Activated CD8-positive, alpha-beta memory T cell treated with anti-CD3 and anti-CD28 coated beads for 1 hour (primary cell): Measurements from ENCODE around the gene LHPP.

Source experiments
- DNase-seq, 2 donors: peaks; one replicate each; pipeline ENCODE4 v3.0.0-alpha.2; 2020; ENCODE audit warnings: low read depth in 1 of 2; ENCODE audit errors: extremely low read depth in 1 of 2

The LHPP gene

DNA sequence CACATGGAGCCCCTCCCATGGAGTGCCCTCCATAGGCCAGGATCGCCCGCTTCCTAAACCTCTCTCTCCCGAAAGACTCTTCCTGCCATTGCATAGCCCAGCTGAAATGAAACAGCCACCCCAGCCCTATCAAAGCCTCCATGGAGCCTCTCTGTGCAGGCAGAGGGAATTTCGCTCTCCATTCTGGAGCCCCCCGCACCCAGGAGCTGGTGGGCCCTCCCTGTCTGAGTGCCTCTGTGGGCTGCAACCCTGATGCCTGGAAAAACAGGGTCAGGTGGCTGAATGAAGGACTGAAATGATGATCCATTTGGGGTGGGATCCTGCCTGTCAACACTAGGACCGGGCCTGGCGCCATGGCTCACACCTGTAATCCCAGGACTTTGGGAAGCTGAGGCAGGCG is 176.1 kb downstream of the LHPP start:
- DNase-seq: no peak

DNA sequence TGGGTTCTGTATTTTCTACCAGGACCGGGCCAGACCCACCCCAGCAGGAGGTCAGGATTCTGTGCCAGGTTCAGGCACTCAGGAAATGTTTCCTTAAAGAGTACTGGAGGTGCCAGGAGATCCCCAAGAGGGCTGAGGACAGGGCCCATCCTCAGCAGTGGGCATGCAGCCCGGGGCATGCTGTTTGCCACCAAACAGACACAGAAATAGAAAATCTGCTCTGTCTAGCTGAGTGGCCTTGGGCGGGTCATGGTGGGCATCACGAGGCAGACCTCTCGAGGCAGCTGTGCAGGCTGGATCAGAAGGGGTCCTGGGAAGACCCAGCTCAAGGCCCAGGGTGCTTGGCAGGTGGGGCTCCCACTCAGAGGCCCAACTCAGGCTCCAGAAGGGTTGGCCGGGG is 177.6 kb downstream of the LHPP start:
- no peak for DNase-seq

DNA sequence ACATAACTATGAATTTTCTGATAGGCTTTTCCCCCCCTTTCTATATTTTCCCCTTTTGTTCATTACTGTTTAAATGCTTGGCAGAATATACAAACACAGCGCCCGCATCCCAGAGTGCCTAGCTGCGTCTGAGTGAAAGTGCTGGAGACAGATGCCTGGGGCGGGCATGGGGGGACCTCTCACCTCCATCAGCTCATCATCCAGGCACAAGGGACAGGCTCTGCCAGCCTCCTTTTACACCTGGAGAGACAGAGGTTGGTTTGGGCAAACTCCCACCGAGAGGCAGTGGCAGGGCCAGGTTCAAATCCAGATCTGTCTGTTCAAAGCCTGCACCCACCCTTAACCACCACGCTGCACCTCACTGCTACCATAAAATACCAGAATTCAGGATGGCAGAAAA is 178.0 kb downstream of the LHPP start:
- DNase-seq: no peak

- no peak for DNase-seq
Observed at GRCh38 chr10:124640056-124640455, 178.4 kb downstream of the LHPP start.

DNA sequence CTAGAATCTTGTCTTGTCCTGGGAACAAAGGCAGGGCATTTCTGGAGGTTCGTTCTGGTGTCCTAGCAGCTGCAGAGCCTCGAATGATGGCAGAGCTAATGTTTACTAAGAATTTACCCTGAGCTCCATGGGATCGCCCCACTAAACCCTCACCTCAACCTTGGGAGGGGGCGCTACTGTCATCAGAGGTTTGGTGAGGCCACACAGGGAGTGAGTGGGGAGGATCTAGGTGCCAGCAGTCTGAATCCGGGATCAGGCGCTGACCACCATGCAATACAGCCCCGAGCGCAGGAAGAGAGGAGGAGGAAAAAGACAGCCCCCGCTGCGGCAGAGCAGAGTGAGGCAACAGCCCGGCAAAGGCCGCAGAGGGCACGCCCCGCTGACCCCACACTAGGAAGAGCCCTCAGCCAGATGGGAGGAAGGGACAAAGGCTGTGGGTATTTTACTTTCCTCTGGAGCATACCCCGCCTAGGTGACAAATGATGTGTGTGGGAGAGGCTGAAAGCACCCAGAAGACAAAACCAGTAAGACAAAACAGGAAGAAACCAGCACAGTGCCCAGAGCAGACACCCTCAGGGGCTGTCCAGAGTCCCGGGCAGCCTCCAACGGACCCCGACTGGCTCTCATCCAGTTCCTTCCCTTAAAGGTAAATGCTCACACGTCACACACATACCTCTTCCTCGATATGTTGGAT is 179.1 kb downstream of the LHPP start:
- no peak for DNase-seq

- DNase-seq: no peak
Observed at GRCh38 chr10:124641282-124642087, 179.9 kb downstream of the LHPP start.

- no peak for DNase-seq
Observed at GRCh38 chr10:124642088-124642710, 180.6 kb downstream of the LHPP start.

GRCh38 chr10:124643330-124644009 is 181.8 kb downstream of the LHPP start:
- DNase-seq: no peak

DNA sequence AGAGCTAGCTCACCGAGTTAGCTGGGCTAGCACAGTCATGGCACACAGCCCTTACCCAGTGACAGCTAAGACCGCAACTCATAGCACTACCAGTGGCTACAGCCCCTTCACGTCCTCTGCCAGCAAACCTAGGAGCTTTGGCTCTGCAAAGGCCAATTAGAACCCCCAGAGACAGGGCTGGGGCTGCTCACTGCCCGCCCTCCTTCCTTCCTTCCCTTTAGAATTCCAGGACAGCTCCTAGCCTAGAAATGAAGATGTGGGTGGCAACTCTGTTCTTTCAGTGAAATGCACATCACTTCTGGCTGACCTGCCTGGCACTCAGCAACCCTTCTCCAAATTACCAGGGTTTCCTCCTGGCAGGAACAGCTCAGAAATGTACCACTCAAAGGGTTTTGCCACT is 182.6 kb downstream of the LHPP start:
- no peak for DNase-seq

GRCh38 chr10:124644771-124645415 is 183.3 kb downstream of the LHPP start:
- no peak for DNase-seq

DNA sequence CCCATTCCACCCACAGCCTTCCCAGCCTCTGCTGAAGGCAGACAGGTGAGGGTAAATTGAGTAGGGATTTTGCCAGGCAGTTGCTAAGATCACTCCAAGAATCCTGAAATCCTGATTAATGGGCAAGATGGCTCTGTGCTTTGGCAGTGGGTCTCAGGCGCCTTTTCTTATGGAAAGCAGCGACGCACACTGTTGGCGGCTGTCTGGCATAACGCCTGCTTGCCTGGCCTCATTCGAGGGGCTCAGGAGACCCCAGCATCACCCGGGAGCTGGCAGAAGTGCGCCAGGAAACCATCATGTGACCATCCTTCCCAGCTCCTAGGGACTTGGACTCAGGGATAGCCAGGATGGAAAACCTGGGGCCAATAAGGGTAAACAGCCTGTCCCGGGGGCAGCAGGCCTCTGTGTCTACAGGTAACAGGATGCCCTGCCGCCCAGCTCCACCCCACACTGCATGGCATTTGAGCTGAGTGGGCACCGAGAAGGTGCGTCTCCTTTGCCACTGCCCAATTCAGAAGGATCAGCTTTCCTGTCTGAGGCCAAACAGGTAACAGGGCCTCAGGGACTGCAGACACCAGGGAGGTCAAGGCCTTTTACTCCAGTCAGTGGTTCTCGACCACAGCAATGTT is 184.0 kb downstream of the LHPP start:
- DNase-seq: no peak

GRCh38 chr10:124646483-124647352 is 185.1 kb downstream of the LHPP start:
- no peak for DNase-seq

DNA sequence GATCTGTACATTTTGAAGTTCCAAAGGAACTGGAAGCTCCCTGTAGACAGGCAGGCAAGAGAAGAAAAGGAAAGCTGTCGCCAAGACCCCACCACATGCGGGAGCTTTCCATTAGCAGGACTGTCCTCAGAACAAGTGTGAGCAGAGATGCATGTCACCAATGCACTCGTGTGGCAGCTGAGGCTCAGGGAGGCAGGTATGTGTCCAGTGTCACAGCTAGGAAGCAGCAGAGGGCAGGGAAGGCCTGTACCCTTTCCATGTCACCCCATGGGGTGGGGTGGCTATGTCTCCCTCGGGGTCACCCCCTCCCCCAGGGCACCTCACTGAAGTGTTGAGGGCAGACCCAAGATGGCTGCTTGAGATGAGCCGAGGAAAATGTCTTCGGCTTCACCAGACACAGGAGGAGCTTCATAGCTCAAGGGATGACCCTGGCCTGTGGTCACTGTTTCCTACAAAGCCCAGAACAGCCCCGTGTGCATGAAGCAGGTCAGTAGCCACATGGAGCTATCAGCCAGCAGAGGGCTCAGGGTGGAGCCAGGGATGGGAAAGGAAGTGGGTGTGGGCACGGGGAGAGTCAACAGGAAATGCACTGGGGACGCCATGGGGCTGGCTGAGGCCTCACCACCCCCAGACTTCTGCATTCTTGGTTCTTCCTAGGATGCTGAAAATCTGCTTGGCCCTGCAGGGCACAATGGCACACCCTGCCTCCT is 186.0 kb downstream of the LHPP start:
- DNase-seq: peak in 1 of 2 donors; percentile 48

DNA sequence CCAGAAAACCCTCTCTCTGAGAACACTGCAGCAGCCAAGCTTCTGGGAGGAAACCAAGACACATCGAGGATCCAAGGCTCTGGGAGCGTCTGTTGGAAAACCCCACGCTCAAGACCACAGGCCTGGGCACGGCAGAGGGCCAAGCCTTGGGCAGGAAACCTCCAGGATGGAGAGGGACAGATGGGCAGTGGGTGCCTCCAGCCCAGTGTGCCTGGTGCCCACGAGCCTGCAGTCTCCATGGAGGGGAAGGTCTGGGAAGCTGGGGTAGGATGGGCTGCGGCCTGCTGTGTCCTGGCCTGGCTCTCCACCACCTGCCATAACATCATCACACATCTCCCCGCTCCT is 186.5 kb downstream of the LHPP start:
- DNase-seq: no peak

DNA sequence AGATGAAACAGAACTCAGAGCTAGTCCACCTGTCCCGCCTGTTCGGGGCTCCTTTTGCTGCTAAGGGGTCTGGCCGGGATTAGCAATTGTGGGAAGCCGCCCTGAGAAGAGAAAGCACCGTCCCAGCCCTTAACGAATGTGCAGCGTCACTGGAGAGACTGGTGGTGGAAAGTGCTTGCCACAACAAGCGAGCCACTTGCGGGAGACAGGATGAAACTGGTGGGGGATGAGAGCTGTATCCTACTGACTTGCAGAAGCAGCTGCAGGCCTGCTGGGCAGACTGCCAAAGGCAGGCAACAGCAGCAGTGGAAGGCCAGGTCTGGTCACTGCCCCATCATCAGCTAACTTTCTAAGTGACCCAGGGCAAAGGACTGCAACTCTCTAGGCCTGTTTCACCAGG is 187.1 kb downstream of the LHPP start:
- DNase-seq: peak in 1 of 2 donors; percentile 33

GRCh38 chr10:124649214-124649613 is 187.6 kb downstream of the LHPP start:
- no peak for DNase-seq

- no peak for DNase-seq
Observed at GRCh38 chr10:124650263-124650662, 188.6 kb downstream of the LHPP start.

GRCh38 chr10:124650820-124651401 is 189.3 kb downstream of the LHPP start:
- peak; percentile 45 to 55 for DNase-seq
